HepG2 (cell line): ENCODE data around the gene EPHB3. TPM values are rescaled to one million over a fixed set of nuclear protein-coding genes. Genes with fewer than 3 reads are reported as not detected.

ENCODE experiments used
- ISX ChIP-seq: sonication (generic); formaldehyde crosslinking; conservative IDR thresholded peaks from 2 replicates; pipeline ENCODE4 v1.5.0; 2020; ENCODE audit warnings: missing genetic modification reagents
- JARID2 ChIP-seq: sonication (generic); formaldehyde crosslinking; IDR thresholded peaks from 2 replicates; pipeline ENCODE4 v1.8.1; 2023; ENCODE audit warnings: missing genetic modification reagents, inconsistent platforms; ENCODE audit not compliant: insufficient replicate concordance
- MXI1 ChIP-seq: IDR thresholded peaks from 3 replicates; pipeline ENCODE4 v1.6.1; 2012; ENCODE audit warnings: low read depth, low read length, inconsistent platforms, borderline replicate concordance
- SNRNP70 ChIP-seq: fragments of 200-400 bp; formaldehyde crosslinking; IDR thresholded peaks from 2 replicates; pipeline ENCODE4 v1.6.1; 2017; ENCODE audit warnings: mild to moderate bottlenecking, low read depth, low read length, moderate library complexity
- SSRP1 ChIP-seq: IDR thresholded peaks from 2 replicates; pipeline ENCODE4 v1.6.1; 2016; ENCODE audit warnings: control low read depth
- TBX2 ChIP-seq: sonication (generic); formaldehyde crosslinking; IDR thresholded peaks from 2 replicates; pipeline ENCODE4 v1.5.0; 2020; ENCODE audit warnings: missing genetic modification reagents, mild to moderate bottlenecking, borderline replicate concordance
- TEAD3 ChIP-seq: optimal IDR thresholded peaks from 2 replicates; pipeline ENCODE3; 2016; ENCODE audit warnings: borderline replicate concordance
- ZBTB40 ChIP-seq, 2 experiments: fragments of 450-650 bp in 1 of 2; sonication (generic) in 1 of 2; formaldehyde crosslinking in 1 of 2; IDR thresholded peaks; 2 replicates each; pipeline versions ENCODE4 v1.6.1 to v1.8.0; 2016 to 2022; ENCODE audit warnings: antibody characterized with exemption in 1 of 2, mild to moderate bottlenecking in 1 of 2, missing genetic modification reagents in 1 of 2
- ZFP36 ChIP-seq: fragments of 150-350 bp; IDR thresholded peaks from 2 replicates; pipeline ENCODE4 v1.6.1; 2018; ENCODE audit warnings: borderline replicate concordance, low read length, low read depth; ENCODE audit not compliant: partially characterized antibody
- ZFP36L1 ChIP-seq: sonication (generic); formaldehyde crosslinking; IDR thresholded peaks from 2 replicates; pipeline ENCODE4 v1.8.0; 2022; ENCODE audit warnings: mild to moderate bottlenecking, missing genetic modification reagents, moderate library complexity
- ZNF138 ChIP-seq: sonication (generic); formaldehyde crosslinking; IDR thresholded peaks from 2 replicates; pipeline ENCODE4 v1.5.0; 2020; ENCODE audit warnings: mild to moderate bottlenecking, low read depth, missing genetic modification reagents
- ZNF282 ChIP-seq: fragments of 450-650 bp; IDR thresholded peaks from 2 replicates; pipeline ENCODE4 v1.6.1; 2018; ENCODE audit not compliant: partially characterized antibody
- ZNF333 ChIP-seq: sonication (generic); formaldehyde crosslinking; IDR thresholded peaks from 2 replicates; pipeline ENCODE4 v1.4.0; 2020; ENCODE audit warnings: mild to moderate bottlenecking, missing genetic modification reagents, borderline replicate concordance
- ZNF629 ChIP-seq: sonication (generic); formaldehyde crosslinking; conservative IDR thresholded peaks from 2 replicates; pipeline ENCODE4 v1.5.0; 2020; ENCODE audit warnings: missing genetic modification reagents
- ZSCAN22 ChIP-seq: sonication (generic); formaldehyde crosslinking; IDR thresholded peaks from 2 replicates; pipeline ENCODE4 v1.4.0; 2020; ENCODE audit warnings: mild to moderate bottlenecking, missing genetic modification reagents
- polyA plus RNA-seq, 8 experiments: library from polyadenylated mRNA; depleted of rRNA in 3 of 8; stranded (reverse) in 7 of 8; unstranded in 1 of 8; fragments of >200 nt; fragmentation: Illumina TruSeq in 4 of 8; extraction: Trizol in 4 of 8; gene quantifications; 2 replicates each; pipeline versions ENCODE4 v1.2.1 to v1.2.3, GENCODE V29; 2011 to 2016; ENCODE audit warnings: low read depth in 4 of 8, missing spikeins in 1 of 8, mixed read lengths in 1 of 8; ENCODE audit not compliant: insufficient read depth in 1 of 8
- total RNA-seq, 5 experiments: library from RNA; depleted of rRNA; stranded (reverse); fragments of >200 nt; fragmentation: Illumina TruSeq; extraction: Trizol; gene quantifications; 2 replicates each; pipeline ENCODE4 v1.2.3, GENCODE V29; 2016; ENCODE audit warnings: low read depth in 1 of 5
- TF ChIP-seq, protein P1 (sequence below): sonication (generic); formaldehyde crosslinking; IDR thresholded peaks from 2 replicates; pipeline ENCODE4 v1.4.0; 2020; ENCODE audit warnings: mild to moderate bottlenecking, low read depth, missing genetic modification reagents
- TF ChIP-seq, protein P2 (sequence below): IDR thresholded peaks from 2 replicates; pipeline ENCODE4 v1.6.1; 2016; ENCODE audit warnings: low read depth, control low read depth

EPHB3 gene
- total and polyA plus RNA-seq, 2 of the 13 experiments (the other 11 are each of a cell fraction or from before 2014, with no cell fraction given): 0.01 TPM; not detected in 1

GRCh38 chr3:184513276-184514170, 48.1 kb upstream of the EPHB3 start (continued):
- TF ChIP-seq ZBTB40 (IDR thresholded peaks at IDR 0.05) (no peak), ZBTB40 (CRISPR knock-in tag; IDR thresholded peaks at IDR 0.05) (no peak), ZFP36L1 (CRISPR knock-in tag) (no peak), JARID2 (CRISPR knock-in tag) (no peak), ZNF629 (CRISPR knock-in tag) (no peak), ZNF333 (CRISPR knock-in tag) (no peak), SSRP1 (CRISPR knock-in tag) (no peak), ISX (CRISPR knock-in tag) (no peak), TBX2 (CRISPR knock-in tag) (no peak), ZSCAN22 (CRISPR knock-in tag) (no peak), SNRNP70 (no peak), ZNF282 (no peak), MXI1 (0 out of 3 replicates have a peak, but pooled peaks have one; percentile 13), ZFP36 (peak; percentile 22), ZNF138 (CRISPR knock-in tag) (no peak), TEAD3 (CRISPR knock-in tag) (no peak)
- TF ChIP-seq, protein P1, sequence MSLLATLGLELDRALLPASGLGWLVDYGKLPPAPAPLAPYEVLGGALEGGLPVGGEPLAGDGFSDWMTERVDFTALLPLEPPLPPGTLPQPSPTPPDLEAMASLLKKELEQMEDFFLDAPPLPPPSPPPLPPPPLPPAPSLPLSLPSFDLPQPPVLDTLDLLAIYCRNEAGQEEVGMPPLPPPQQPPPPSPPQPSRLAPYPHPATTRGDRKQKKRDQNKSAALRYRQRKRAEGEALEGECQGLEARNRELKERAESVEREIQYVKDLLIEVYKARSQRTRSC (CRISPR knock-in tag): no peak
- TF ChIP-seq, protein P2, sequence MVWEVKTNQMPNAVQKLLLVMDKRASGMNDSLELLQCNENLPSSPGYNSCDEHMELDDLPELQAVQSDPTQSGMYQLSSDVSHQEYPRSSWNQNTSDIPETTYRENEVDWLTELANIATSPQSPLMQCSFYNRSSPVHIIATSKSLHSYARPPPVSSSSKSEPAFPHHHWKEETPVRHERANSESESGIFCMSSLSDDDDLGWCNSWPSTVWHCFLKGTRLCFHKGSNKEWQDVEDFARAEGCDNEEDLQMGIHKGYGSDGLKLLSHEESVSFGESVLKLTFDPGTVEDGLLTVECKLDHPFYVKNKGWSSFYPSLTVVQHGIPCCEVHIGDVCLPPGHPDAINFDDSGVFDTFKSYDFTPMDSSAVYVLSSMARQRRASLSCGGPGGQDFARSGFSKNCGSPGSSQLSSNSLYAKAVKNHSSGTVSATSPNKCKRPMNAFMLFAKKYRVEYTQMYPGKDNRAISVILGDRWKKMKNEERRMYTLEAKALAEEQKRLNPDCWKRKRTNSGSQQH (CRISPR knock-in tag): no peak
